Stimulated activated CD4-positive, alpha-beta T cell treated with anti-CD3 and anti-CD28 coated beads, Interleukin-1b, Interleukin-23, amount 100 ng/mL, for 1 hour (primary cell): Measurements from ENCODE around the gene KMT2B.
"Not testable (repeated sequence)": the region's sequence is repeated elsewhere in the genome, so short reads cannot be mapped to it uniquely, and the experiment has no call there.

Experiments used
- DNase-seq, 2 donors: peaks; one replicate each; pipeline ENCODE4 v3.0.0-alpha.2; 2020; ENCODE audit warnings: low read depth in 2 of 2

The KMT2B gene

DNA sequence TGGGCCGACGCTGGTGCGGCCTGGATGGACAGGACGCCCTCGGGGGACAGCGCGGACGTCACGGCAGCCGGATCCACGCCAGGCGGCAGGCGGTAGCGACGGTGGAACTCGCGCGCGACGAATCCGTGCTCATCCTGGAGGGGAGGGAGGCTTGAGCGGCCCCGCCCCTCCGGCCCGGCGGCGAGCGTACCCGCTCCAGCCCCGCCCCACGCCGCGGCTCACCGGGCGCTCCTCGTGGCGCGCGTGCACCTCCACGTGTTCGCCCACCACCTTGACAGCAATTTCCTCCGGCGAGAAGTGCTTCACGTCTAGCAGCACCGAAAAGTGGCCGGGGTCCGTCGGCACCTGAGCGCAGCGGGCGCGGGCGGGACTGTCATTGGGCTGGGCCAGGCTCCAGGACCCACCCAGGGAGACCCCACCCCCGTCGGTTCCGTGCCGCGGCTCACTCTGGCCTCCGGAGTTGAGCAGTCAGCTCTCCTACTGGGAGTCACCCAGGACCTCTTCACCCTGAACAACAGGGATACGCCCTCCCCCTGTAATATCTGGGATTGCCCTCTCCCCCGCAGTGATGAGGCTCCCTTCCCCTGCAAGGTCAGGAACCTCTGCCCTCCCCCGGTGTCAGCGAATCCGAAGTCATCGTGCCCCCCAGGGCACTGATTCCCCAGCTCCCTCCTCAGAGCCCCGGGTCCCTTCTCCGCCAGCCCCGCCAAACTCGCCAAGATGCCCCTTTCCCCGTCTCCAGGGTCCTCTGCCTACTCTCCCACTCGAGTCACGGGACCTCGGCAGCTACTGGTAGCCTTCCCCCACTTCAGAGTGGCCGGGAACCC, 38.0 kb downstream of the KMT2B start:
- peak in 1 of 2 donors; percentile 32 for DNase-seq

GRCh38 chr19:35756377-35757230, 38.8 kb downstream of the KMT2B start, which contains the start of gene HSPB6:
TSS of gene HSPB6 (minus strand) at chr19:35757029. CDS start at chr19:35757008, 21 bp downstream.
- DNase-seq, result no peak

DNA sequence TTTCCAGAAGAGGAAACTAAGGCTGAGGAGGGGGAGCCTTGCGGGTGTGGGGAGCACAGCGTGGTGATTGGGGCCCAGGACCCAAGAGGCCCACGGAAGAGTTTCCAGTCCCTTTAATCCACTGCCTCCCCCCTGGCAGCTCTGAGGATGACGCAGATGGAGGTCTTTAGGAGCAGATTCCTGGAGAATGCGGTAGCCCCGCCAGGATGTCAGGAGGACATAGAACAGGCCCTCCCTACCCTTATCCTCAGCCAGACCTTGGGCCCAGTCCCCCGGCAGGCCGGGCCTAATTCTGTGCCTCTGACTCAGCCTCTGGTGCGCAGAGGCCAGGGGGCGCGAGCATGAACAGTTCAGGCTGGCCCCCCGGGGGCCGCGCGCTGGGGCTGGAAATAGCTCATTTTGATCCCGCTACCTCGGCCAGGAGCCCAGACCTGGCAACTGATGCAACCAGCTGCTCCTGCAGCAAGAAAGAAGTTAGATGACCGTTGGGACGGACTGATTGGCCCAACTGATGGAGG, 39.5 kb downstream of the KMT2B start:
- no peak for DNase-seq

DNA sequence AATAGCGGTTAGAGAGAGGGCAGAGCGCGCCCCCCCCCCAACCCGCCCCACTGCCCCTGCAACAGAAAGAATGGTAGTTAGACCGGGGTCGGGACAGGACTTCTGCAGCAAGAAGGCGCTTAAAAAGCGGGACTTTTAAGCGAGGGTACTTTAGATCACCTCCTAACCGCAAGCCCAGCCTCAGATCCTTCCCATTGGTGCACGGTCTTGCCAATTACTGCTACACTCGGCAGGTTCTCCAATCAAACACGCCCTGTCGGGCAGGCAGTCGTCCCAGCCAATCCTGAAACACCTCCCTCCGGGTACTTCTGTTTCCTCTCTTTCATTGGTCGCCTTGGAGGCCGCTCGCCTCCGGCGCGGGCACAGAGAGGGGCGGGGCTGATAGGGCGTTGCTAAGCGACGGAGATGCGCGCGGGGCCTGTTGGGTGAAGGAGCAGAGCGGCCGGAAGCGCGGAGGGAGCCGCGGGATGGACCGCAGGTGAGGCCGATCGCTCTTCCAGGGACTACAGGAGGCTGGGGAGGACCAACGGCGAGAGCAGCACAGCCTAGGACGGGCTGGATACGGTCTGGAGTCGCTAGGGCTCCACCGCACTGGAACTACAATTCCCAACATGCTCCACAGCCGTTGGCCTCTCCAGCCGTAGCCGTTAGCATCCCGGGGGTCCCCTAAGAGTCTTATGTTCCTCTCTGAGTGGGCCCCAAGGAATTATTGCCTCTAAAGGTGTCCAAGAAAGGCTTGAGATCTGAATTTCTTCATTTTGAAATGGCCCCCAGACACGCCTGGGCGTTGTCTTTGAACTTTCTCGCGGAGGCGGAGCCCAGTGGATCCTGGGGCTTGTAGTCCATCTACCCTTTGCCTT, 40.2 kb downstream of the KMT2B start, which contains the start of gene PROSER3:
Gene PROSER3, plus strand, starts transcription at position 428 of the 860 bp plus-strand sequence. Its CDS starts 40 bp downstream, at position 468.
- DNase-seq, result peak; percentile 93 to 95

DNA sequence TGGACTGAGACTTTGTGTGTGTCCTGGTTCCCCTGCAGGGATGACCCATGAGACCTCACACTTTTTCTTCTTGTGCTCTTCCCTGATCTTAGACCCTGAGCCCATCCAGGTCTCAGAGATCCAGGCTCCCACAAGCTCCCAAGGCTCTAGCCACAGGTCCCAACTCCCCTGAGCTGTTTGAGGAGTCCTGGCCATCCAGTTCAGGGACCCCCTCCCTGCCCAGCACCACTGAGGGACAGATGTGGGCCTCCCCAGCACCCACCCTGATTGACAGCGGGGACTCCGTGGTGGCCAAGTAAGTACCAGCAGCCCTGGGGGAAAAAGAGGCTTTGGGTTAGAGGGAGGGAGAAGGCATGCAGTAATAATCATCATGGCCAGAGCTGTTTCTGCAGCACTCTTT, 41.9 kb downstream of the KMT2B start:
- DNase-seq, result no peak

GRCh38 chr19:35760711-35761349, 43.0 kb downstream of the KMT2B start:
- no peak for DNase-seq

DNA sequence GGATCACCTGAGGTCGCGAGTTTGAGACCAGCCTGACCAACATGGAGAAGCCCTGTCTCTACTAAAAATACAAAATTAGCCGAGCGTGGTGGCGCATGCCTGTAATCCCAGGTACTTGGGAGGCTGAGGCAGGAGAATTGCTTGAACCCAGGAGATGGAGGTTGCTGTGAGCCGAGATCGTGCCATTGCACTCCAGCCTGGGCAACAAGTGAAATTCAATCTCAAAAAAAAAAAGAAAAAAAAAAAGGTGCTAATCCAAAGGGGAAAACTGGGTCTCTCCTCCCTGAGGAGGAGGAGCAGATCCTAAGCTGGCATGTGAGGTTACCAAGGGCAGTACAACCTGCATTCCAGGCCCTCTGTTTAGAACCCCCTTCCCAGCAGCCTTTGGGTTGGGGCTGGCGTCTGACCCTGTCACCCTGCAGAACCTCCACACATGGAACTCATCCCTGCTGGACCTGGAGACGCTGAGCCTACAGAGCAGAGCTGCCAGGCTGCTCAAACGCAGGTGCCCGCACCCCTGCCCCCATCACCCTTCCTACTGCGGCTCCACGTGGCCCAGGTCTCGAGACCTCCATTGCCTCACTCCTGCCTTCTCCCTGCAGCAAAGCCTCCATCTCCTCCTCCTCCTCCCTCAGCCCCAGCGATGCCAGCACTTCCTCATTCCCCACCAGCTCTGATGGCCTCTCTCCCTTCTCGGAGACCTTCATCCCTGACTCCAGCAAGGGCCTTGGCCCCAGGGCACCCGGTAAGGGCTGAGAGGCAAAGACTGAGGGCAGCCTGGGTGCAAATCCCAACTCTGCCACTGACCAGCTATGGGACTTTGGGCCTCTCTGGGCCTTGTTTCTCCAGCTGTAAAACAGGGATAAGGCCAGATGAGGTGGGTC, 46.9 kb downstream of the KMT2B start:
- DNase-seq, result no peak

DNA sequence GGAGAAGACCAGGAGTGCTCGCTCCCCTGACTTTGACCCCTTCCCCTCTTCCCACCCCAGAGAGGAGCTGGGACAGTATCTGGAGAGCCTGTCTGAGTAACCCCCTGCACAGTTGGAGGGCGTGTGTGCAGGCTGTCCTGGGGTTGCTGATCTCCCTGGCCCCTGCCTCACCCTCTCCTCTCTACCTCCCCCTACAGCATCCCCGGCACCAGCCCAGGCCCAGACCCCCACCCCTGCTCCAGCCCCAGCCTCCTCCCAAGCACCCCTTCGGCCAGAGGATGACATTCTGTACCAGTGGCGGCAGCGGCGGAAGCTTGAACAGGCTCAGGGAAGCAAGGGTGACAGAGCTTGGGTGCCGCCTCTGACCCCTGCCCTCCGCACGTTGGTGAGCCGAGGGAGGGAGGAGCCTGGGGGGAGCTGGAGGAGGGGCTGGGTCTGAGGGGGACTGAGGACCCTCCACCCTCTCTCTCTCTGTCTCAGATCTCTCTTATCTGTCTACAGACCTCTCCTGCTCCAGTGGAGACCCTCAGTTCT, 48.8 kb downstream of the KMT2B start:
- no peak for DNase-seq

DNA sequence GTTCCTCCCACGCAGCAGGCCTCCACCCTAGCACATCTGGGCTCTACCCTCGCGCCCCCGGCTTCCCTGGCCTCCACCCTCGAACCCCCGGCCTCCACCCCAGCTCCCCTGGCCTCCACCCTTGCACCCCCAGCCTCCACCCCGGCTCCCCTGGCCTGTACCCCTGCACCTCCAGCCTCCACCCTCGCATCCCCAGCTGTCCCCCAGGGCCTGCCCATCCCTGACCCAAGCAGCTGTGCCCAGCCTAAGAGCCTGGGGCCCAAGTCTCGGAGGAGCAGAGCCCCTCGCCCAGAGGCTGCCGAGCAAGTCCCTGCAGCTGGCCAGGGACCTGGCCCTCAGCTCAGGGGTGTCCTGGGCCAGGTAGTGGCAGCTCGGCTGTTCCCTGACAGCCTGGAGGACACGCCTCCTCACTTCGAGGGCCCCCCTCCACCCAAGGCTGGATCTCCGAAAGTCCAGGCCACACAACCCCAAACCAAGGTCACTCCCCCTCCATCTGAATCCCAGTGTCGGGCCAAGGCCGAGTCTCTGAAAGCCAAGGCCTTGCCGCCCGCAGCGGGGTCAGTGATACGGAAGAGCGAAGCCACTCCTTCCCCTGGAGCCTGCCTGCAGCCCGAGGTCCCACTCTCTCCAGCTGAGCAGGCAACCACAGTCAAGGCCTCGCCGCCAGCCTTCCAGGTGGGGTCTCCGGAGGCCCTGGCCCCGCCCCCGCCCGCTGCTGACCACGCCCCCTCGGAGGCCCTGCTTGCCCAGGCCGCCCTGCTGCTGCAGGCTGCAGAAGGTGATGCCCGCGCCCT, 49.7 kb downstream of the KMT2B start:
- no peak for DNase-seq

- no peak for DNase-seq
These were observed 50.2 kb downstream of the KMT2B start for GRCh38 chr19:35768082-35768421.

- DNase-seq, result not testable (repeated sequence)
These were observed 54.6 kb downstream of the KMT2B start for GRCh38 chr19:35772362-35772761.

DNA sequence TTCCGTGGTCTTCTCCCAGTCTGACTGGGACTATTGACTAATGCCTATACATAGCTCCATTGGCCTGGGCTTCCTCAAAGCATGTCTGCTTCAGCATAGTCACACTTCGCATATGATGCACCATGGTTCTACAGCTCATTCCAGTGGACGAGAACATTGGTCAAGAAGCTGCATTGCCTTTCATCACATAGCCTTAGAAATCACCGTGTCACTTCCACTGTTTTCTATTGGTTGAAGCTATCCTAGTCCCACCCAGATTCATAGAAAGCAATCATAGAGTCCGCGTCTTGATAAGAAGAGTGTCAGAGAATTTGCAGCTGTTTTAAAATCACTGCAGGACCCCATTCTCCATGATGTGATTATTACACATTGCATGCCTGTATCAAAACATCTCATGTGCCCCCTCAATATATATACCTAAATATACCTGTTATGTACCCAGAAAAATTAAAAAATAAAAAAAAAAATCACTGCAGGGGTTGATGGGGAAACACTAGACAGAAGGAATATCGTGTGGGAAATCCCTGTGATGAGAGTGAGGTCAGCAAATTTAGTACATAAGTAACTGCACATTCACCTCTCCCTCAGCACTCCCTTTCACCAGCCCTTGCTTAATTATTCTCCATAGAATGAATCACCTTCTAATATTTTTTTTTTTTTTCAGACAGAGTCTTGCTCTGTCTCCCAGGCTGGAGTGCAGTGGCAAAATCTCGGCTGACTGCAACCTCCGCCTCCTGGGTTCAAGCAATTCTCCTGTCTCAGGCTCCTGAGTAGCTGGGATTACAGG, 55.4 kb downstream of the KMT2B start:
- no peak for DNase-seq

- DNase-seq, result no peak
These were observed 56.7 kb downstream of the KMT2B start for GRCh38 chr19:35774274-35775045.

DNA sequence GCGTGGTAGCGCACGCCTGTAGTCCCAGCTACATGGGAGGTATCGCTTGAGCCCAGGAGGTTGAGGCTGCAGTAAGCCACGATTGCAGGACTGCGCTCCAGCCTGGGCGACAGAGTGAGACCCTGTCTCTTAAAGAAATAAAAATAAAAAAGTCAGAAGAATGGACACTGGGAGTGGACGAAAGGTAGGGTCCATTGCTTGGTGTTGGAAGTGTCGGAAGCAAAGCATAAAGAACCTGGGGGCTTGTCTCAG, 57.2 kb downstream of the KMT2B start:
- no peak for DNase-seq

GRCh38 chr19:35775298-35776101, 57.7 kb downstream of the KMT2B start, which contains the start of gene ARHGAP33:
TSS of gene ARHGAP33 (plus strand) at chr19:35775564. CDS start at chr19:35775659, 95 bp downstream.
- peak; percentile 96 to 97 for DNase-seq

DNA sequence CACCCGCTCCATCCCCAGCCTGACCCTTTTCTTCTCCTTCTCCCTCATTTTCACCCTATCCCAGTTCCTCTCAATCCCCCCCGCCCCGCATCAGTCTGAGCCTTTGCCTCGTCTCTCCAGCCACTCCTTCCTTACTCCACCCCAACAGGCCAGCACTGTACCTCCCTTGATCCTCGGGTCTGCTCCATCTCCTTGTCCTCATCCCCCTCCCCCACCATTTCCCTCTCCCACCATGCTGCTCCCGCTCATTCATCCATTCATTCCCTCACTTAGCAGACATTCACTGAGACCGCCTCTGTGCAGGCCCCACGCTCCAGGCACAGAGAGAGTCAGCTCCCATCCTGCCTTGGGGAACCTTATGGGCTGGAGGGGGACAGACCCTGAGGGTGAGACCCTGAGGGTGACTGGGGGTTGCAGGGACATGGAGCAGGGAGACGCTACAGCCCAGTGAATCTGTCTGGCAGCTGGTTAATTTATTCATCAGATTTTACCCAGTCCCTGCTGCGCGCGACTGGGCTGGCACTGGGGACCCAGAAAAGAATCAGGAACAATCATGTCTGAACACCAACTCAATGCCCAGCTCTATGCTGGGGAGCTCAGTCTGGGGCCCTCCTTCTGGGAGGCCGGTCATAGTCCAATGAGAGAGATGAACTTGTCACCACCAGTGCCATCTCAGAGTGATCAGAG, 58.4 kb downstream of the KMT2B start:
- DNase-seq, result no peak
